HepG2 (cell line): ENCODE data around the gene ZDHHC14. TPM values are rescaled to one million over a fixed set of nuclear protein-coding genes. Genes with fewer than 3 reads are reported as not detected.

ENCODE experiments used
- BCLAF1 ChIP-seq: fragments of 450-650 bp; IDR thresholded peaks from 2 replicates; pipeline ENCODE4 v1.6.1; 2017; ENCODE audit warnings: mild to moderate bottlenecking
- FOXA1 ChIP-seq, 2 experiments: fragments of 450-650 bp in 1 of 2; sonication (generic) in 1 of 2; formaldehyde crosslinking in 1 of 2; IDR thresholded peaks; 2 replicates each; pipeline versions ENCODE4 v1.4.0 to v1.6.1; 2016 to 2020; ENCODE audit warnings: missing genetic modification reagents in 1 of 2
- FOXJ3 ChIP-seq: sonication (generic); formaldehyde crosslinking; IDR thresholded peaks from 2 replicates; pipeline ENCODE4 v1.4.0; 2020; ENCODE audit warnings: missing genetic modification reagents, mild to moderate bottlenecking, borderline replicate concordance
- HOXD1 ChIP-seq: sonication (generic); formaldehyde crosslinking; IDR thresholded peaks from 2 replicates; pipeline ENCODE4 v1.5.0; 2020; ENCODE audit warnings: missing genetic modification reagents
- IRX3 ChIP-seq: sonication (generic); formaldehyde crosslinking; IDR thresholded peaks from 2 replicates; pipeline ENCODE4 v1.8.1; 2023; ENCODE audit warnings: mild to moderate bottlenecking, low read depth, missing genetic modification reagents, borderline replicate concordance
- MLLT10 ChIP-seq: sonication (generic); formaldehyde crosslinking; IDR thresholded peaks from 2 replicates; pipeline ENCODE4 v1.4.0; 2020; ENCODE audit warnings: missing genetic modification reagents
- MXI1 ChIP-seq: IDR thresholded peaks from 3 replicates; pipeline ENCODE4 v1.6.1; 2012; ENCODE audit warnings: low read depth, low read length, inconsistent platforms, borderline replicate concordance
- NCOA5 ChIP-seq: sonication (generic); formaldehyde crosslinking; IDR thresholded peaks from 2 replicates; pipeline ENCODE4 v1.4.0; 2020; ENCODE audit warnings: missing genetic modification reagents
- PCBP1 ChIP-seq: fragments of 200-400 bp; formaldehyde crosslinking; IDR thresholded peaks from 2 replicates; pipeline ENCODE4 v1.6.1; 2017; ENCODE audit warnings: mild to moderate bottlenecking, low read depth, low read length, borderline replicate concordance
- RBFOX2 ChIP-seq: fragments of 200-400 bp; formaldehyde crosslinking; IDR thresholded peaks from 2 replicates; pipeline ENCODE4 v1.6.1; 2017; ENCODE audit warnings: low read depth, mild to moderate bottlenecking, low read length
- SKI ChIP-seq: fragments of 450-650 bp; IDR thresholded peaks from one replicate; pipeline ENCODE4 v1.6.1; 2018; ENCODE audit warnings: mild to moderate bottlenecking; ENCODE audit not compliant: partially characterized antibody
- SRF ChIP-seq: IDR thresholded peaks from 2 replicates; pipeline ENCODE4 v1.6.1; 2011; ENCODE audit warnings: mild to moderate bottlenecking, low read depth, low read length, moderate library complexity
- TAF1 ChIP-seq: sonication (generic); formaldehyde crosslinking; IDR thresholded peaks from 2 replicates; pipeline ENCODE4 v1.4.0; 2020; ENCODE audit warnings: missing genetic modification reagents
- ZBTB44 ChIP-seq: sonication (generic); formaldehyde crosslinking; IDR thresholded peaks from 2 replicates; pipeline ENCODE4 v1.4.0; 2020; ENCODE audit warnings: missing genetic modification reagents
- ZKSCAN8 ChIP-seq: IDR thresholded peaks from 2 replicates; pipeline ENCODE4 v1.6.1; 2016; ENCODE audit warnings: borderline replicate concordance, missing genetic modification reagents, missing compliant biosample characterization
- ZNF225 ChIP-seq: sonication (generic); formaldehyde crosslinking; IDR thresholded peaks from 2 replicates; pipeline ENCODE4 v1.4.0; 2020; ENCODE audit warnings: mild to moderate bottlenecking, missing genetic modification reagents
- ZNF235 ChIP-seq: sonication (generic); formaldehyde crosslinking; IDR thresholded peaks from 2 replicates; pipeline ENCODE4 v1.8.1; 2023; ENCODE audit warnings: mild to moderate bottlenecking, missing genetic modification reagents, borderline replicate concordance
- ZNF556 ChIP-seq: sonication (generic); formaldehyde crosslinking; IDR thresholded peaks from 2 replicates; pipeline ENCODE4 v1.4.0; 2020; ENCODE audit warnings: mild to moderate bottlenecking, missing genetic modification reagents, borderline replicate concordance
- ZNF768 ChIP-seq: sonication (generic); formaldehyde crosslinking; IDR thresholded peaks from 2 replicates; pipeline ENCODE4 v1.4.0; 2020; ENCODE audit warnings: missing genetic modification reagents
- ZNF772 ChIP-seq: sonication (generic); formaldehyde crosslinking; IDR thresholded peaks from 2 replicates; pipeline ENCODE4 v1.5.0; 2020; ENCODE audit warnings: mild to moderate bottlenecking, missing genetic modification reagents
- polyA plus RNA-seq, 8 experiments: library from polyadenylated mRNA; depleted of rRNA in 3 of 8; stranded (reverse) in 7 of 8; unstranded in 1 of 8; fragments of >200 nt; fragmentation: Illumina TruSeq in 4 of 8; extraction: Trizol in 4 of 8; gene quantifications; 2 replicates each; pipeline versions ENCODE4 v1.2.1 to v1.2.3, GENCODE V29; 2011 to 2016; ENCODE audit warnings: low read depth in 4 of 8, missing spikeins in 1 of 8, mixed read lengths in 1 of 8; ENCODE audit not compliant: insufficient read depth in 1 of 8
- total RNA-seq, 5 experiments: library from RNA; depleted of rRNA; stranded (reverse); fragments of >200 nt; fragmentation: Illumina TruSeq; extraction: Trizol; gene quantifications; 2 replicates each; pipeline ENCODE4 v1.2.3, GENCODE V29; 2016; ENCODE audit warnings: low read depth in 1 of 5
- TF ChIP-seq, protein P1 (sequence below): sonication (generic); formaldehyde crosslinking; IDR thresholded peaks from 2 replicates; pipeline ENCODE4 v1.4.0; 2020; ENCODE audit warnings: mild to moderate bottlenecking, missing genetic modification reagents, borderline replicate concordance
- TF ChIP-seq, protein P2 (sequence below): sonication (generic); formaldehyde crosslinking; IDR thresholded peaks from 2 replicates; pipeline ENCODE4 v1.5.0; 2020; ENCODE audit warnings: missing genetic modification reagents

ZDHHC14 gene
- total and polyA plus RNA-seq, 2 of the 13 experiments (the other 11 are each of a cell fraction or from before 2014, with no cell fraction given) = 3.7 to 9.5 TPM

DNA sequence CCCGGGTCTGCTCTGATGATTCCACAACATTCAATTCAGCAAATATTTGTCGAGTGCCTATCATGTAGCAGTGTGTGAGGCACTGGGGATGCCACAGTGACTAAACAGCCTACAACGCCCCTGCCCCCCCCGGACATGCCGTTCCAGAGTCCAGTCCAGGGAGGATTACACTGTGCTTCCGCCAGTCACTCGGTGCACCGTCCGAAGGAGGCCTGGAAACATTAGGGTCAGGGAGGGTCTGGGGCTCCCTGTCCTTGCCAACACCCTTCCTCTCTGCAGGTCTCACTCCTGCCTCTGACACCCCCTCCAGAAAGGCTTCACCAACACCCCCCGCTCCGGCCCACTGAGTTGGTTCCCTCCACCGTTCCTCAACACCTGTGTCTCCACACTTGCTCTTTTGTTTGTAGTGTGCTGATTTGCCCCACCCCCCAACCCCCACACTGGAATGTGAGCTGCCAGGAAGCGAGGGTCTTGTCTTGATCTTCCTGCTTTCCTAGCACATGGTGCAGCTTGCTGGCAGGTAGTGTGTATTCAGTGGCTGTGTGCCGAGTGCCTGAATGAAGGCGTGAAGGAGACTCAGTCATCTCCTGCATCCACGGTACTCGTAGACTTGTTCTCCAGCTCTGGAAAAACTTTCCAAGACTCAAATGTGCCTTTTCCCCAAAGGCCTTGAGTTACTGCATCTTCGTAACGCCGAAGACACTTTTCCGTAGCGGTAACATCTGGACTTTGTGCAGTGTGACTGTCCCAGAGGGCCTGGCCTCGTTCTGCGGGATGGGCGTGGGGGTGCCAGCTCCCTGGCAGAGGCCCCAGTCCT is 150.4 kb downstream of the ZDHHC14 start (continued):
- TF ChIP-seq ZBTB44 (CRISPR knock-in tag) = no peak
- TF ChIP-seq ZNF772 (CRISPR knock-in tag) = peak; percentile 92
- TF ChIP-seq SKI = peak; percentile 91
- TF ChIP-seq, protein P1, sequence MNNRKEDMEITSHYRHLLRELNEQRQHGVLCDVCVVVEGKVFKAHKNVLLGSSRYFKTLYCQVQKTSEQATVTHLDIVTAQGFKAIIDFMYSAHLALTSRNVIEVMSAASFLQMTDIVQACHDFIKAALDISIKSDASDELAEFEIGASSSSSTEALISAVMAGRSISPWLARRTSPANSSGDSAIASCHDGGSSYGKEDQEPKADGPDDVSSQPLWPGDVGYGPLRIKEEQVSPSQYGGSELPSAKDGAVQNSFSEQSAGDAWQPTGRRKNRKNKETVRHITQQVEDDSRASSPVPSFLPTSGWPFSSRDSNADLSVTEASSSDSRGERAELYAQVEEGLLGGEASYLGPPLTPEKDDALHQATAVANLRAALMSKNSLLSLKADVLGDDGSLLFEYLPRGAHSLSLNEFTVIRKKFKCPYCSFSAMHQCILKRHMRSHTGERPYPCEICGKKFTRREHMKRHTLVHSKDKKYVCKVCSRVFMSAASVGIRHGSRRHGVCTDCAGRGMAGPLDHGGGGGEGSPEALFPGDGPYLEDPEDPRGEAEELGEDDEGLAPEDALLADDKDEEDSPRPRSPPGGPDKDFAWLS (CRISPR knock-in tag) = peak; percentile 30; the same call in 1 of the 2 replicates
- TF ChIP-seq FOXJ3 (CRISPR knock-in tag) = peak; percentile 97
- peak; percentile 98 for TF ChIP-seq ZKSCAN8 (CRISPR knock-in tag)
- TF ChIP-seq, protein P2, sequence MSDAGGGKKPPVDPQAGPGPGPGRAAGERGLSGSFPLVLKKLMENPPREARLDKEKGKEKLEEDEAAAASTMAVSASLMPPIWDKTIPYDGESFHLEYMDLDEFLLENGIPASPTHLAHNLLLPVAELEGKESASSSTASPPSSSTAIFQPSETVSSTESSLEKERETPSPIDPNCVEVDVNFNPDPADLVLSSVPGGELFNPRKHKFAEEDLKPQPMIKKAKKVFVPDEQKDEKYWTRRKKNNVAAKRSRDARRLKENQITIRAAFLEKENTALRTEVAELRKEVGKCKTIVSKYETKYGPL (CRISPR knock-in tag) = peak; percentile 78; the same call in 1 of the 2 replicates
- TF ChIP-seq MXI1 = peak; percentile 85; the same call in 2 of the 3 replicates
- TF ChIP-seq PCBP1 = 0 out of 2 replicates have a peak, but pooled peaks have one; percentile 87
- TF ChIP-seq SRF = peak; percentile 0; the same call in 1 of the 2 replicates
- no peak for TF ChIP-seq BCLAF1
- TF ChIP-seq RBFOX2 = peak; percentile 4; the same call in 1 of the 2 replicates
- TF ChIP-seq ZNF235 (CRISPR knock-in tag) = peak; percentile 62; the same call in 1 of the 2 replicates
- no peak for TF ChIP-seq MLLT10 (CRISPR knock-in tag)
- peak; percentile 75 for TF ChIP-seq TAF1 (CRISPR knock-in tag)
- peak; percentile 70; the same call in 1 of the 2 replicates for TF ChIP-seq IRX3 (CRISPR knock-in tag)
- peak; percentile 51 for TF ChIP-seq ZNF225 (CRISPR knock-in tag)
- TF ChIP-seq FOXA1 (IDR thresholded peaks at IDR 0.05) = no peak
- peak; percentile 94 for TF ChIP-seq FOXA1 (CRISPR knock-in tag; IDR thresholded peaks at IDR 0.05)
- TF ChIP-seq NCOA5 (CRISPR knock-in tag) = no peak
- peak; percentile 98 for TF ChIP-seq HOXD1 (CRISPR knock-in tag)
- TF ChIP-seq ZNF768 = peak; percentile 68
- TF ChIP-seq ZNF556 (CRISPR knock-in tag) = peak; percentile 99
